SK-MEL-5 (cell line): Measurements from ENCODE around the gene DBET. TPM values are rescaled to one million over a fixed set of nuclear protein-coding genes. Genes with fewer than 3 reads are reported as not detected.
"Not testable (repeated sequence)": the region's sequence is repeated elsewhere in the genome, so short reads cannot be mapped to it uniquely, and the experiment has no call there.

Source experiments
- DNase-seq: peaks from one replicate; pipeline ENCODE4 v3.0.0-alpha.2; 2016; ENCODE audit warnings: low read depth, low spot score
- in situ Hi-C: cut with HindIII; loops from 2 replicates; pipeline ENCODE4 v1.10.0; 2016; ENCODE audit warnings: low sequenced_read_pairs, high pct_unique_total_duplicates, low pct_unique_long_range_greater_than_20kb
- polyA plus RNA-seq, 2 experiments: library from polyadenylated mRNA; depleted of rRNA; stranded (reverse); fragments of >200 nt; gene quantifications; 2 replicates each; pipeline ENCODE4 v1.2.3, GENCODE V29; 2015
- total RNA-seq: library from RNA; depleted of rRNA; stranded (reverse); fragments of >200 nt; shearing (Covaris generic); gene quantifications from 2 replicates; pipeline ENCODE4 v1.2.3, GENCODE V29; 2014; rRNA removed

Gene DBET
- total RNA-seq = not detected in 2 replicates
- not detected in 2 replicates for polyA plus RNA-seq (2015; cell fraction: cytosol; rRNA removed)
- not detected in 2 replicates for polyA plus RNA-seq (2015; cell fraction: nucleus; rRNA removed)

DNA sequence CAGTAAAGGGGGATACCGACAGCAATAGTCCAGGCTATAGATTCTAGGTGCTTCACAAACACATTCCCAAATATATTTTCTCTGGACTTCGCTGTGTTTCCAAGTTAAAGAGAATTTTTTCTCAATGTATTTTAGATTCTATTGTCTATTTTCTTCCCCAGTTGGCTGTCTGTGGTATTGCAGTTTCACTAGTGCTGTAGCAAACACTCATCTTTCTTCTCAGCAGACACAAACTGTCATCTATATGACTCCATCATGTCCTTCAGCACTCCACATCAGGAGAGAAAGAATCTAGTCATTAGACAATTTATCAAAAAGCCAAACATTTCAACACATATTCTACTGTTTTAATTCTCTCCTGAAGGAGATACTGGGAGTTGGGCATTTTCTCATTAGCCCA lies at the start of gene DBET:
DBET (plus strand) TSS at position 161 of the 400 bp plus-strand sequence.
- peak; percentile 9 for DNase-seq
- in situ Hi-C loops = not testable (repeated sequence)

DNA sequence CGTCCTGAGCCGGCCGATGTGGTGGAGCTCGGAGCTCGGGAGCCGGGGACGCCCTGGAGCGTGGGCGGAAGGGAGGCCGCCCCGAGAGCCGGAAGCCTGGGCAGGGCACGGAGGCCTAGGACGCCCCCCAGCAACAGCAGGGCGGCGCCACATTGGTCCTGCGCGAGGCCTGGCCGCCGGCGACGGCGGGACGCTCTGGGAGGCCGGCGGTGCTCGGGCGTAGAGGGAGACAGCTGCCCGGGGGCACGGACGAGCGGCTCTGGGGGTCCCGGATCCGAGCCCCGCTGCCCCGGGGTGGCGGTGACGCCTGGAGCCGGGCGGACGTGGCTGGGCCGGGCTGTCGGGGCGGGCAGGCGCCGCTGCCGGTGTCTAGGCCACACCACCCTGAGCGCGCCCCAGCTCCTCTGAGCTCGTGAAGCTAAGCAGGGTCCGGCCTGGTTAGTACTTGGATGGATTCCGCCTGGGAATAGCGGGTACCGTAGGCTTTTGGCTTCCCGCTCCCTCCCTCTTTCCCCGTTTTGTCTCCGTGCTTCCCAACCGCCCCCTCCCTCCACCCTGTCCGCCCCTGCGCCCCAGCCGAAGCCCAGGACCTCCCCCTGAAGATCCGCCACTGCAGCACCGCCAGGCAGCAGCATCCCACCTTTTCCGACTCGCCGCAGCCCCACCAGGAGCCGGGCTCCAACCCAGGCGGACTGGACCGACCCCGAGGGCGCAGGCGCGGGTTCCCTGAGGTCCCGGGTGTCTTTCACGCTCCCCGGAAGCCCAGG lies 49.3 kb upstream of the DBET start:
- DNase-seq = no peak
- in situ Hi-C loops = no loop called here

DNA sequence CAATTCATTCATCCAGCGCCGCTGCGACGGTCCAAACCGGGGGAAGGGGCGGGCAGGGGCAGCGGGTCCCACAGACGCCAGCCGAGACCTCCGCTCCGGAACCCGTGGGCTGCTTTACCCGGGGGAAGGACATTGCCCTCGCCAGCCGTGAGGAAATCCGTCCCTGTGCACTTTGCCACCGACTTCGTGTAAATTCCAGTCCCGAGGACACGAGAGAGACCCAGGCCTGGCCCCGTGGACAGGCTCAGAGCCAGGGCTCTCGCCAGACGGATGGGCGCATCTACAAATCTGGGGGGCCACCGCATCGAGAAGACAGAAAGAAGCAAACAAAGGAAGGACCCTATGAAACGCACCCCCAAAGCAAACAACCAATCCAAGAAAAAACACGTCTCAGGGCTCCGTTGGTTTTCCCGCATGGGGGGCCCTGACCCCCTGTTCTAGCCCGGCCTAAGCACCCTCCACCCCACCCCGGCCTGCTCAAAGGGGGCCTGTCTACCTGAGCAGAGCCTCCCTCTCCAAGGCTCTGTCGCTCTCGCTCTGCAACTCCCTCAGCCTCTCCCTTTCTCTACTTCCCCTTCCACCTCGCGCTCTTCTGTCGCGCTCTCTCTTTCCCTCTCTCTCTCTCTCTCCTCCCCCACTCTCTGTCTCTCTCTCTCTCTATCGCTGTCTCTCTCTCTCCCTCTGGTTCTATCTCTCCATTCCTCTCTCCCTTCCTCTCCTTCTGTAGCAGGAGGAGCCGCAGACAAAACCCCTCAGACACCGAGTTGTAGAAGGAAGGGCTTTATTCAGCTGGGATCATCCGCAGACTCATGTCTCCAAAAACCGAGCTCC lies 48.5 kb upstream of the DBET start:
- in situ Hi-C loops = no loop called here
- no peak for DNase-seq

DNA sequence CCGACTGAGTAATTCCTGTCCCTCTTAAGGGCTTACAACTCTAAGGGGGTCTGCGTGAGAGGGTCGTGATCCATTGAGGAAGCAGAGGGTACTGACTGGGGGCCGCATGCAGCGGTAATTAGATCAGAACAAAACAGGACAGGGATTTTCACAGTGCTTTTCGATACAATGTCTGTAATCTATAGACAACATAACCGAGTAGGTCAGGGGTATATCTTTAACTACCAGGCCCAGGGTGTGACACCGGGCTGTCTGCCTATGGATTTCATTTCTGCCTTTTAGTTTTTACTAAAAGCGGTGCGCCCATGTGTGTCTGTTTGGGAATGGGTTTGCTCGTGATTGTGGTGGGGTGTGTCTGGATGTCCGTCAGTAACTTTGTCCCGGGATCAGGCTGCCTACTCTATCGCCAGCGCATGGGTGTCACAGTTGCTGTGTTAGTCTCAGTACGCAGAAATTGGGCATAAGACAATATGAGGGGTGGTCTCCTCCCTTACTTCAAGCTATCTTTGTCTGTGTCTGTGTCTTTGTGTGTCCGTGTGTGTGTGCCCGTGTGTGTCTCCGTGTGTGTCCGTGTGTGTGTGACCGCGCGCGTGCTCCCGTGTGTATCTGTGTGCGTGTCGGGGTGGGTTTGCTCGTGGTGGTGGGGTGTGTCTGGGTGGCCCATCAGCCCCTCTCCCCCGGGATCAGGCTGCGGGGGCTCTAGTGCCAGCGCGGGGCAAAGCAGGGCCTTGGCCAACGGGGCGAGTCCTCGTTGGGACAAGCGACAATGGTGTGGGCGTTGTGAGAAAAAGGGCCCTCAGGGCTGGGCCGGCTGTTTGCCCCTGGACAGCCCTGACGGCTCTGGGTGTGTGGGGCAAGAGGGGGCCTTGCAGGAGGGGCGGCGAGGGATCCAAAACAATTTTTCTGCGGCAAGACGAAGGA lies 47.7 kb upstream of the DBET start:
- no peak for DNase-seq
- in situ Hi-C loops = no loop called here

DNA sequence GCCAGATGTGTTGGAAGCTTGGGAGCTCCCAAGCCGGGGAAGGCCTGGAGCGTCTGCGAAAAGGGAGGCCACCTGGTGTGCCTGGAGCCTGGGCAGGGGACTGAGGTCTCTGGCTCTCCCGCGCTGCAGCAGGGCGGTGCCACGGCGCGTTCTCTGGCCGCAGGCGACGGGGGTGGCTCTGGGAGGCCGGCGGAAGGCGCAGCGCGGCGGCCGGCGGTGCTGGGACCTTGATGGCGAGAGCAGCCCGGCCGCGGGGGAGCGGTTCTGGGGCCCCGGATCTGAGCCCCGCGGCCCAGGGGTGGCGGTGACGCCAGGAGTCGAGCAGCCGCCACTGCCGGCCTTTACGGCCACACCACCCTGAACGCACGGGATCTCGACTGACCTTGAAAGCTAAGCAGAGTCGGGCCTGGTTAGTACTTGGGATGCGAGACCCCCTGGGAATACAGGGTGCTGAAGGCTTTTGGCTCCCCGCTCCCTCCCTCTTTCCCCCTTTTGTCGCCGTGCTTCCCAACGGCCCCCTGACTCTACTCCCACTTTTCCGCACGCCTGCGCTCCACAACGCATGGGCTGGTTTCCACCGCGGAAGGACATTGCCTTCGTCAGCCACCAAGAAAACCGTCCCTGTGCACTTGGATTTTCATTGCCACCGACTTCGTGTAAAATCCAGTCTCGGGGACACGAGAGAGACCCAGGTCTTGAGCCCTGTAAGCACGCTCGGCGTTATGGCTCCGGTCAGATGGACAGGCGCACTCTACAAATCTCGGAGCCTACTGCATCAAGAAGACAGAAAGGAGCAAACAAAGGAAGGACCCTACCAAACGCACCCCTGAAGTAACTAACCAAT lies 46.7 kb upstream of the DBET start:
- DNase-seq = no peak
- in situ Hi-C loops = no loop called here

DNA sequence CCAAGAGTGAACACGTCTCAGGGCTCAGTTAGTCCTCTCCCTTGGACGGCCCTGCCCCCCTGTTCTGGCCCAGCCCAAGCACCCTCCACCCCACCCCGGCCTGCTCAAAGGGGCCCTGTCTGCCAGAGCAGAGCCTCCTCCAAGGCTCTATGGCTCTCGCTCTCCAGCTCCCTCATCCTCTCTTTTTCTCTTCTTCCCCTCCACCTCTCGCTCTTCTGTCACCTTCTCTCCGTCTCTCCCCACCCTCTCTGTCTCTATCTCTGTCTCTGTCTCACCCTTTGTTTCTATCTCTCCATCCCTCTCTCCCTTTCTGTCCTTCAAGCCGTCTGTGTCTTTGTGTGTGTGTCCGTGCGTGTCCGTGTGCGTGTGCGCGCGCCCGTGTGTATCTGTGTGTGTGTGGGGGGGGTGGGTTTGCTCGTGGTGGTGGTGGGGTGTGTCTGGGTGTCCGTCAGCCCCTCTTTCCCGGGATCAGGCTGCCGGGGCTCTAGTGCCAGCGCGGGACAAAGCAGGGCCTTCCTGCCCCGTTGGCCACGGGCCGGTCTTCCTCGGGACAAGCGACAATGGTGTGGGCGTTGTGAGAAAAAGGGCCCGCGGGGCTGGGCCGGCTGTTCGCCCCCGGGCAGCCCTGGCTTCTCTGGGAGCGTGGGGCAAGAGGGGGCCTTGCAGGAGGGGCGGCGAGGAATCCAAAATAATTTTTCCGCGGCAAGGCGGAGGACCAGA lies 45.9 kb upstream of the DBET start:
- in situ Hi-C loops = no loop called here
- no peak for DNase-seq

DNA sequence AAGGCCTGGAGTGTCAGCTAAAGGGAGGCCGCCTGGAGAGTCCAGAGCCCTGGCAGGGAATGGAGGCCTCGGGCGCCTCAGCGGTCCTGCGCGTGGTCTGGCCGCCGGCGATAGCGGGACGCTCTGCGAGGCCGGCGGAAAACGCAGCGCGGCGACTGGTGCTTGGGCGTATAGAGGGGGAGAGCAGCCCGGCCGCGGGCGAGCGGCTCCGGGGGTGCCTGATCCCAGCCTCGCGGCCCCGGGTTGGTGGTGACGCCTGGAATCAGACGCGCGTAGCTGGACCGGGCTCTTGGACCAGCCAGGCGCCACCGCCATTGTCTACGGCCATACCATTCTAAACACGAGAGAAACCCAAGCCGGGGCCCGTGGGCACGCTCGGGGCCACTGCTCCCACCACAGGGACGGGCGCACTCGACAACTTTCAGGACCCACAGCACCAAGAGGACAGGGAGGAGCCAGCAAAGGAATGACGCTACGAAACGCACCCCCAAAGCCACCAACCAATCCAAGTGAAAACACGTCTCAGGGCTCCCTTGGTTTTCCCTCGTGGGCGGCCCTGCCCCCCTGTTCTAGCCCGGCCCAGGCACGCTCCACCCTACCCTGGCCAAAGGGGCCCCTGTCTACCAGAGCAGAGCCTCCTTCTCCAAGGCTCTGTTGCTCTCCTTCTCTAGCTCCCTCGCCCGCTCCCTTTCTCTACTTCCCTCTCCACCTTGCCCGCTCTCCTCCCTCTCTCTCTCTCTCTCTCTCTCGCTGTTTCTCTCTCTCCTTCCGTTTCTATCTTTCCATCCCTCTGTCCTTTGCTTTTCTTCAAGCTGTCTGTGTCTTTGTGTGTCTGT lies 45.1 kb upstream of the DBET start:
- in situ Hi-C loops = no loop called here
- no peak for DNase-seq

DNA sequence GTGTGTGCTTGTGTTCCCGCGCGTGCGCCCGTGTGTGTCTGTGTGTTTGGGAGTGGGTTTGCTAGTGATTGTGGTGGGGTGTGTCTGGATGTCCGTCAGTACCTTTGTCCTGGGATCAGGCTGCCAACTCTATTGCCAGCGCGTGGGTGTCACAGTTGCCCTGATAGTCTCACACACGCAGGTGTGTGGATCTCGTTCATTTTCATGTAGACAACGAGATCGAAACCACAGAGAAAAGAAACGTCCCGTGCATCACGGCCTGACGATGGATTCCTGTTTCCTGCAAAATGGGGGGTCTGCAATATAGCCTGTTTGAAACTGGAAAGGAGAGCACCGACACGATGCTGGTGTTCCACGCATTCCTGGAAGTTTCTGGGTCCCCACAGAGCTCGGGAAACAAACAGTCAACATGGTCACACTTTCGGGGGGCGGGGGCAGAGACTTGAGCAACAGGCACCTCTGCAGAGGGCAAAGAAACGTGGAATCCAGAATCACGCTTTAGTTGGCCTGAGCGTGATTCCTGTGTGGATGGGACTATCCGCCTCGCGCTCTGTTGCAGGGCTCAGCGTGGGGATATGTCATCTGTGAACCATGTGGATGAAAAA lies 44.3 kb upstream of the DBET start:
- in situ Hi-C loops, DNase-seq: not testable (repeated sequence)

DNA sequence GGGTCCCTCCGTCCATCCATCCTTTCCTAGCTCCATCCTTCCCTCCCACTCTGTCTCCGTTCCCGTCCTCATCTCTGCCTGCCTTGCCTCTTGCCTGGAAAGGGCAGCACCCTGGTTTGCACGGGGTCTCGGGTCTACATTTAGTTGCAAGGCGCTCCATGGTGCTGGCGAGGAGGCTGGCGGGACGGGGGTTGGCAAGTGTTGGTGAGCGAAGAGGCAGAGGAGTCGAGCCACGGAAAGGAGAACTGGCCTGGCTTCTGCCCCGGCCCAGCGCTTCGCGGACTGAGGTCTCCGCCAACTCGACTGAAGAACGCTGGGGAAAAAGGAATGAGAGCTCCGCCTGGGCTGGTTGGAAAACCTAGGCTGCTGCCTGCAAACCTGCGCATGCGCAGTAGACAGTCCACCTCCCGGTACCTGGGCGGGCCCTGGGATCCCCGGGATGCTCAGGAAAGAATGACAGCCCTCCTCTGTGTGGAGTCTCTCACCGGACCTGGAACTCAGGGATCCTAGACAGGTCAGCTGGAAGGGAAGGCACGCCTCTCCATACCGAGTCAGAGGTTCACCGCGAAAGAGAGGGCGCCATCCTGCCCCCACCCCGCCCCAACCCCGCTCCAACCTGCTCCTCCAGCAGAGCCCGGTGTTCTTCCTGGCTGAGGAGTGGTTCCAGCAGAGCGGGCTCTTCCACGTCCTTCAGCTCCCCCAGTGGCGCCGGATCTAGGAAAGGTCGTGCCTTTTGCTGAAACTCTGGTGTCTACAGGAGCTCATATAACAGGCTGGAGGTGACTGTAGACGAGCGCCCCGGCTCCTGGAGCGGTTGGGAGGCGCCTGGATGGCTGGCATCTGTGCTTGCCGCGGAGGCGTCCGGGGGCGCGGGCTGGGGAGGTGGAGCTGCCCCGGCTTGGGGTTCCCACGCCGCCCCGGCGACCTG lies 43.2 kb upstream of the DBET start:
- in situ Hi-C loops = no loop called here
- no peak for DNase-seq

DNA sequence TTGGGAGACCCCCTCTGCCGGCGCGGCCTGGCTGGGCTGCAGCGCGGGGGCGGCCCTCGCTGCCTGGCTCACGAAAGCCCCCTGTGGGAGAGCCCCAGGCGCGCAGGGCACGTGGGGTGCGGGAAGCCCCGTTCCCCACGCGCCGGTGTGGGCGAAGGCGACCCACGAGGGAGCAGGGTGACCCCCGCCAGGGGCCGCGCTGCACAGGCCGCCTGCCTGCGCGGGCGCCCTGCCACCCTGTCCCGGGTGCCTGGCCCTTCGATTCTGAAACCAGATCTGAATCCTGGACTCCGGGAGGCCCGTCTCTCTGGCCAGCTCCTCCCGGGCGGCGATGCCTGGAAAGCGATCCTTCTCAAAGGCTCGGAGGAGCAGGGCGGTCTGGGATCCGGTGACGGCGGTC lies 42.3 kb upstream of the DBET start:
- in situ Hi-C loops, DNase-seq: not testable (repeated sequence)

DNA sequence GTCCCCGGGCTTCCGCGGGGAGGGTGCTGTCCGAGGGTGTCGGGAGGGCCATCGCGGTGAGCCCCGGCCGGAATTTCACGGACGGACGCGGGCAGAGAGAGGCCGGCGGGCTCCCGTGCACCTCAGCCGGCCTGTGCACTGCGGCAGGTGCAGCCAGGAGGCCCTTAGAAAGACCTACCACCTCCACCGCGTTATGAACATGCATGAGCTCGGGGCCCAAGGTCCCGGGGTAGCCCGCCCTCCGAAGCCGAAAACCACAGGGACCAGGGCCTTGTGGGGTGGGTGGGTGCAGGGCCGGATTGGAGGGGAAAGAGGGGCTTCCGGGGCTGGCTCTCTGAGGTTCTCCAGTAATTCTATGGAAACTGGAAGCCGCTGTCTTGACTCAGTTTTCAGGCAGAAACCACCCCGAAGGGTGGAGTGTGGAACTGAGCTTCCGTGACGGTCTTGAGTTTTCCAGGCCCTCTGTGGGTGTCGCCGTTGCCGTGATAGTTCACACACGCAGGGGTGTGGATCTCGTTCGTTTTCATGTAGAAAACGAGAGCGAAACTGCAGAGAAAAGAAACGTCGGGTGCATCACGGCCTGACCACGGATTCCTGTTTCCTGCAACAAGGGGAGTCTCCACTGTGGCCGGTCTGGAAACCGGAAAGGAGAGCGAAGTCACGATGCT lies 41.6 kb upstream of the DBET start:
- DNase-seq, in situ Hi-C loops: not testable (repeated sequence)

DNA sequence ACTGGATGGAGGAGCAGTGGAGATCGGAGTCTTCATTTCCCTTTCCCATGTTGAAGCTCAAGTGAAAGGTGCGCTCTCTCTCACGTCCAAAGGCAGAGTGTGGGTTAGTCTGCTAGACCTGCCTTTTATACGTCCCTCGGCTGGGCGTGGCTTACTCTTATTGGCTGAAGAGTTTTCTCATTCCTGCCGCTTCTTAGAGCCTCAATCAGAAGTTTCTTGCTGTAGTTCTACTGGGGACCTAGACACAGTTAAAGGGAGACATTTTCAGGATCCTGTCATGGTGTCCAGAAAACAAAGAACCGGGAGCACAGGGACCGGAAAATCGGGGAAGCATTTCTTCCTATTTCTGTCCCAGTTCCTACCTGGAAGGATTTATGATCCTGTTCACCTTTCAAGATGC lies 37.1 kb upstream of the DBET start, which contains the start of gene FRG2:
FRG2 (minus strand) TSS at position 101 of the 400 bp plus-strand sequence; CDS start at position 49, 52 bp downstream.
- DNase-seq, in situ Hi-C loops: not testable (repeated sequence)

DNA sequence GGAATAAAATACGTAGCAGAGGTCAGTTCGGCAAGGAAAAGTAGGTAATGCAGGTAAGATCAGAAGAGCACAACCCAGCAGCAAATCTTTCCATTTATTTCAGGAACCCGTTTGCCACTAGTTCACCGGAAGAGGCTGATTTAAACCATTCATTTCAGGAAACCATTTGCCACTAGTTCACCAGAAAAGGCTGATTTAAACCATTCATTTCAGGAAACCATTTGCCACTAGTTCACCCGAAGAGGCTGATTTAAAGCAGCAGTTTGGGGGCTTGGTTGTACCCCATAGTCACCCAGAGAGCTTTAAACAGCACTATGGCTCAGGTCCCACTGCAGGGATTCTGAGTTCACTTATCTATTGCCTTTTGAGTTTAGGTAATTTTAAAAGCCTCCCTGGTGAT lies 33.0 kb upstream of the DBET start:
- in situ Hi-C loops = not testable (repeated sequence)

More for the DNA sequence above, 33.0 kb upstream of the DBET start:
- not testable (repeated sequence) for DNase-seq
